Left renal pelvis (tissue), 4 donors: ENCODE measurements around the gene TNFRSF1A. TPM values are rescaled to one million over a fixed set of nuclear protein-coding genes. Genes with fewer than 3 reads are reported as not detected.
A peak's percentile ranks its signal among the peaks of the same experiment; 100 is the strongest.

ENCODE experiments used
- DNase-seq, 4 donors: peaks; one replicate each; pipeline ENCODE4 v3.0.0-alpha.2; 2013; ENCODE audit warnings: low read depth in 4 of 4, low spot score in 3 of 4
- polyA plus RNA-seq, 4 donors: library from polyadenylated mRNA; unstranded; fragments of 120-200 nt; gene quantifications; one replicate each; pipeline ENCODE4 v1.2.1, GENCODE V29; 2013; ENCODE audit not compliant: insufficient read length in 4 of 4

Gene TNFRSF1A
- 100 to 1,000 TPM in 2 of 4 donors, 10 to 100 TPM in 2; 82.1 to 173 (median 109) TPM for polyA plus RNA-seq

- DNase-seq, result no peak
These were observed at the start of gene TNFRSF1A for GRCh38 chr12:6341417-6342139. TNFRSF1A (minus strand) TSS chr12:6342076; CDS start chr12:6341814, 262 bp downstream.

GRCh38 chr12:6391013-6391412 lies 49.1 kb upstream of the TNFRSF1A start:
- no peak for DNase-seq

GRCh38 chr12:6390084-6390799 lies 48.4 kb upstream of the TNFRSF1A start:
- DNase-seq, result no peak

GRCh38 chr12:6387541-6387940 lies 45.7 kb upstream of the TNFRSF1A start:
- no peak for DNase-seq

GRCh38 chr12:6386491-6386890 lies 44.6 kb upstream of the TNFRSF1A start:
- no peak for DNase-seq

GRCh38 chr12:6386038-6386437 lies 44.2 kb upstream of the TNFRSF1A start:
- no peak for DNase-seq

GRCh38 chr12:6384499-6385436 lies 42.9 kb upstream of the TNFRSF1A start:
- DNase-seq, result no peak

- peak in 2 of 4 donors; percentile 64 to 74 for DNase-seq
These were observed 42.0 kb upstream of the TNFRSF1A start, which contains the start of gene LTBR for GRCh38 chr12:6383572-6384498. LTBR (plus strand) TSS chr12:6384162; CDS start chr12:6384359, 197 bp downstream.

DNA sequence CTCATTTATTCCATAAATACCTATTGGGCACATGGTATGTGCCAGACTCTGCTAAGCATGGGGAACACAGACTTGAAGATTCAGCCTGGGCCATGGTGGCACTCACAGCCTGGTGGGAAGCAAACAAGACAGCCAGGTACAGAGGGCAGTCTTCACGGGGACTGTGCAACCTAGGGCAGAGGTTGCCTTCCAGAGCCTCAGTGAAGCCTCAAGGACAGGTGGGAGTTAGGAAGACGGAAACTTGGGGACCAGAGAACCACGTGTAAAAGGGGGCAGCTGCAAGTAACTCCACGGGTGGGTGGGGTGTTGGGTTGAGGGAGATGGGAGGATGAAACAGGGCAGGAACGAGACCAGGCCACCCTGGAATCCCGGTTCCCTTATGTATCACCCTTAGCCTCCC lies 41.1 kb upstream of the TNFRSF1A start:
- DNase-seq, result no peak

DNA sequence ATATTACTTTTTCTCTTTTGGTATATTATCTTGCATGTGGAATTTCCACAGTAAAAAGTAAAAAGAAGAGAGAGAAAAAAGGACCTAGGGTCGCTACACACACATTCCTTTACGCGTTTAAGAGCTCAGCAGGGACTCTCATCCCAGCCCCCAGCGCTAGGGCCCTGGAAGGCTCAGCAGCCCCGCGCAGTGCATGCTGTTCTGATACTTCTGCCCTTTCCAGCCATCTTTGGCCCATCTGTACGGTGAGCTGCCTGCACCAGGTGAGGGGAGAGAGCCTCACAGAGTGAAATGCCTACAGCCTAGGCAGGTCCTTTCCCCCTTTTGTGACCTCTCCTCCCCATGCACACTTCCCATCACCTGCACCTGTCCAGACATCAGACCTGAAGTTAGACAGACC lies 40.5 kb upstream of the TNFRSF1A start:
- DNase-seq, result no peak

DNA sequence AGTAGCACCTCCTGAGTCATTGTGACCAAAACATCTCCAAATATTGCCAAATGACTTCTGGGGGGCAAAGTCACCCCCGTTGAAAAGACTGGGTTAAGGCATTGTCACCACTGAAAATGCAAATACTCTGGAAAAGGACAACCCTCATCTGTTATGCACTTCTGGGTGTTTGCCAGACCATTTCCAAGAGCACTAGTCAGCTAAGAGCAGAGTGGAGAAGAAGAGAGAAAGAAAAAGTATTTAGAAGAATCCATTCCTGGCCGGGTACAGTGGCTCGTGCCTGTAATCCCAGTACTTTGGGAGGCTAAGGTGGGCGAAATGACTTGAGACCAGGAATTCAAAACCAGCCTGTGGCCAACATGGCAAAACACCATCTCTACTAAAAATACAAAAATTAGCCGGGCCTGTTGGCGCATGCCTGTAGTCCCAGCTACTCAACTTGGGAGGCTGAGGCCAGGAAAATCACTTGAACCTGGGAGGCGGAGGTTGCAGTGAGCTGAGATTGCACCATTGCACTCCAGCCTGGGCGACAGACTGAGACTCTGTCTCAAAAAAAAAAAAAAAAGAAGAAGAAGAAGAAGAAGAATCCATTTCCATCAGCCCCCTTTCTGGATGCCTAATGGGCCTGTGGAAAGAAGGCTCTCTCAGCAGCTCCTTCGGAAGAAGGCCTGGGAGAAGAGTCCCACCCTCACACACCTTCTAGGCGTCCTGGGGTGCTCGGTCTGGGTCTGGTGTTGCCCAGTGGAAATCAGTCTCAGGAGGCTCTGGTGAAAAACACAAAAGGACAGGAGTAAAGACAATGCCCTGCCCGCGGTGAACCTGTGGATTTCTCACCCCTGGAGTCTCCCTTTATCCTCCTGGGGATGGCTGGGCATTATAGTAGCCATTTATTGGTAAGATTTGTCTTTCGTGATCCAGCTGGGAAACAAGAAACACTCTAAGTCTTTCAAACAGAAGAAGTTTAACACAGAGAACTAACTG lies 38.6 kb upstream of the TNFRSF1A start:
- no peak for DNase-seq

- DNase-seq, result no peak
These were observed 37.0 kb upstream of the TNFRSF1A start for GRCh38 chr12:6378709-6379472.

DNA sequence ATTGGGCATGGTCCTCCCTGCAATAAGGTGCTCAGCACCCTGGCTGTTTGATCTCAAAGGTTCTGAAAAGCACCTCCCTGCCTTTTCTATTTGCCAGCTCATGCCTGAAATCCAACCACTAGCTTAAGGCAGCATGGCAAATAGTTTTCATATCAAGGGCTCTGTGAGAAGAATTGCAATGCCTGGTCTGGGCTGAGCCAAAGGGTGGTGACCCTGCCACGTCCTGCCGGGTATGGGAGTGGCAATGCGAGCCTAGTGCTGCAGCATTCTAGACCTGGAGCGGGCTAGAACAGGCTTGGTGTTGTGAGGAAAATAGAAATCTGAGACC lies 35.8 kb upstream of the TNFRSF1A start:
- DNase-seq, result no peak

DNA sequence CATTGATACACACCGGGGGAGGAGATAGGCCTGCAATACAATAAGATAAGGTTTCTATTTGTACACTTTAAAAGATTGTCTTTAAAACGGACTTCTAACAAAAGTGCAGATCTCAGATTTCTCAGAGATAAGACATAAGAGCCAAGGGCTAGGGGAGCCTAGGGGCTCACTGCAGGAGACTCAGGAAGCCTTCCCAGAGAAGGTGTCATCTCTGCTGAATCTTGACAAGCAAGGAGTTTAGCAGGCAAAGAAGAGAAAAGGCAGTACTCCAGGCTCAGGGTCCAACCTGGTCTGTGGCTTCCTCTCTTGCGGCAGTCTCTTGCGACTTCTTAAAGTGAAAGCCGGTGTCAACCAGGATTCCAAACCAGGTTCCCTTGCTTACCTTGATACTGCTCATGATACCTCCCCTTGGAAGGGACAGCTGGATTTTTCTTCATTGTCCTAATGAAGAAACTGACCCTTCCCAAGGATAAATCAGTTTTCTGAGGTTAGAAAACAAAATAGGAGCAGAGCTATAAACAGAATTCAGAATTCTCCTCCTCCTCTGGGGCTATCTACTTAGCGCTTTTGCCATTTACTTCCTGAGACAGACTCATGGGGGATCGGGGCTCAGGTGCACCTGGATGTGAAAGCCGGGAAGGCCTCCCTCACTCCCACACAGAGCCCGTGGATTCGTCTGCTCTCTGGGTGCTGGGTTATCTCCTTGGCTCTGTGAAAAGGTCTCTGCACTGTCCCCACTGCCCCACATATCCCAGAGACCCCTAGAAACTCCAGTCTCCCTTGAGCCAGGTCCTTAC lies 35.2 kb upstream of the TNFRSF1A start:
- DNase-seq, result no peak

- DNase-seq, result no peak
These were observed 34.4 kb upstream of the TNFRSF1A start for GRCh38 chr12:6376079-6376869.
